Stimulated activated CD4-positive, alpha-beta T cell treated with anti-CD3 and anti-CD28 coated beads, Interleukin-12 subunit alpha, Interleukin-12 subunit beta, amount 100 ng/mL, for 24 hours (primary cell): ENCODE results near the gene LMOD2.
"Not testable (repeated sequence)": the region's sequence is repeated elsewhere in the genome, so short reads cannot be mapped to it uniquely, and the experiment has no call there.

ENCODE experiments used
- DNase-seq, 2 experiments: peaks; one replicate each; pipeline ENCODE4 v3.0.0-alpha.2; 2020; ENCODE audit warnings: low read depth in 2 of 2

The LMOD2 gene

GRCh38 chr7:123655614-123656013 is at the start of gene LMOD2:
Gene LMOD2 (plus strand): TSS chr7:123655866. CDS start chr7:123655964, 98 bp downstream.
- no peak for DNase-seq

- no peak for DNase-seq
Measured at GRCh38 chr7:123607423-123607975, 48.2 kb upstream of the LMOD2 start.

GRCh38 chr7:123608991-123609882 is 46.4 kb upstream of the LMOD2 start:
- DNase-seq, result no peak

GRCh38 chr7:123609883-123610239 is 45.8 kb upstream of the LMOD2 start:
- DNase-seq, result no peak

GRCh38 chr7:123612024-123612423 is 43.6 kb upstream of the LMOD2 start:
- DNase-seq, result no peak

- DNase-seq, result no peak
Measured at GRCh38 chr7:123615344-123615743, 40.3 kb upstream of the LMOD2 start.

GRCh38 chr7:123616223-123616622 is 39.4 kb upstream of the LMOD2 start:
- no peak for DNase-seq

- no peak for DNase-seq
Measured at GRCh38 chr7:123621707-123622106, 34.0 kb upstream of the LMOD2 start.

GRCh38 chr7:123622660-123623386 is 32.8 kb upstream of the LMOD2 start:
- DNase-seq, result no peak

GRCh38 chr7:123624527-123625183 is 31.0 kb upstream of the LMOD2 start:
- DNase-seq, result peak; percentile 24 to 68

- no peak for DNase-seq
Measured at GRCh38 chr7:123625254-123625653, 30.4 kb upstream of the LMOD2 start.

GRCh38 chr7:123627851-123628250 is 27.8 kb upstream of the LMOD2 start:
- DNase-seq, result no peak

- no peak for DNase-seq
Measured at GRCh38 chr7:123628829-123629228, 26.8 kb upstream of the LMOD2 start.

GRCh38 chr7:123629281-123629680 is 26.4 kb upstream of the LMOD2 start:
- DNase-seq, result no peak

GRCh38 chr7:123632808-123633207 is 22.9 kb upstream of the LMOD2 start:
- DNase-seq, result no peak

- no peak for DNase-seq
Measured at GRCh38 chr7:123633553-123633952, 22.1 kb upstream of the LMOD2 start.

GRCh38 chr7:123634011-123634573 is 21.6 kb upstream of the LMOD2 start:
- not testable (repeated sequence) for DNase-seq

- DNase-seq, result no peak
Measured at GRCh38 chr7:123635551-123636359, 19.9 kb upstream of the LMOD2 start.

- no peak for DNase-seq
Measured at GRCh38 chr7:123637203-123637602, 18.5 kb upstream of the LMOD2 start.

GRCh38 chr7:123637878-123638277 is 17.8 kb upstream of the LMOD2 start:
- DNase-seq, result no peak

GRCh38 chr7:123639631-123640030 is 16.0 kb upstream of the LMOD2 start:
- DNase-seq, result no peak
